CD14-positive monocyte (primary cell): ENCODE measurements around the gene SALL1. TPM values are rescaled to one million over a fixed set of nuclear protein-coding genes. Genes with fewer than 3 reads are reported as not detected.

ENCODE experiments used
- DNase-seq, 3 donors: peaks; one replicate each; pipeline ENCODE4 v3.0.0-alpha.2; 2011 to 2022
- H2AFZ ChIP-seq: 2 replicates; pipeline ENCODE4 v1.6.0; 2012; ENCODE audit warnings: mild to moderate bottlenecking, low read depth, low read length, inconsistent platforms; ENCODE audit not compliant: insufficient read depth, poor library complexity, severe bottlenecking
- H3K27ac ChIP-seq, 2 donors: 1 replicate in 1 of 2; 2 replicates in 1 of 2; pipeline ENCODE4 v1.5.1; 2012 to 2013; ENCODE audit warnings: low read length in 2 of 2, control low read depth in 1 of 2, inconsistent platforms in 1 of 2, low read depth in 1 of 2, mild to moderate bottlenecking in 1 of 2
- H3K27me3 ChIP-seq, 2 donors: one replicate each; pipeline versions ENCODE4 v1.6.0 to v1.6.1; 2011 to 2013; ENCODE audit warnings: low read length in 2 of 2; ENCODE audit not compliant: control insufficient read depth in 2 of 2, insufficient read depth in 2 of 2
- H3K36me3 ChIP-seq, 2 donors: replicated peaks in 1 of 2; 1 replicate in 1 of 2; 2 replicates in 1 of 2; pipeline versions ENCODE4 v1.5.1 to v1.6.1; 2012 to 2013; ENCODE audit warnings: low read length in 2 of 2, control low read depth in 1 of 2, inconsistent platforms in 1 of 2, mild to moderate bottlenecking in 1 of 2; ENCODE audit not compliant: insufficient read depth in 2 of 2, control insufficient read depth in 1 of 2
- H3K4me1 ChIP-seq, 2 donors: 1 replicate in 1 of 2; 2 replicates in 1 of 2; pipeline versions ENCODE4 v1.5.1 to v1.6.1; 2012 to 2013; ENCODE audit warnings: low read length in 2 of 2, control low read depth in 1 of 2, inconsistent platforms in 1 of 2, mild to moderate bottlenecking in 1 of 2, moderate library complexity in 1 of 2; ENCODE audit not compliant: insufficient read depth in 2 of 2, control insufficient read depth in 1 of 2
- H3K4me2 ChIP-seq: replicated peaks from 2 replicates; pipeline ENCODE3; 2012; ENCODE audit warnings: low read length, moderate library complexity, mild to moderate bottlenecking; ENCODE audit not compliant: poor library complexity, severe bottlenecking; ENCODE audit errors: extremely low read depth
- H3K4me3 ChIP-seq, 3 experiments: fragments of 200-600 bp in 1 of 3; sonication (generic) in 1 of 3; replicated peaks in 1 of 3; 1 replicate in 2 of 3; 2 replicates in 1 of 3; pipeline ENCODE4 v1.5.1; 2011 to 2013; ENCODE audit warnings: low read length in 3 of 3, mild to moderate bottlenecking in 3 of 3, control low read depth in 2 of 3, low read depth in 2 of 3, inconsistent platforms in 1 of 3, moderate library complexity in 1 of 3
- H3K79me2 ChIP-seq: 2 replicates; pipeline ENCODE4 v1.6.0; 2012; ENCODE audit warnings: mild to moderate bottlenecking, control low read depth, inconsistent platforms, low read length, moderate library complexity; ENCODE audit not compliant: insufficient read depth
- H3K9ac ChIP-seq: 2 replicates; pipeline ENCODE4 v1.6.0; 2017; ENCODE audit warnings: low read length, mild to moderate bottlenecking; ENCODE audit not compliant: insufficient read depth, poor library complexity, severe bottlenecking
- H3K9me3 ChIP-seq, 2 donors: replicated peaks in 1 of 2; 1 replicate in 1 of 2; 2 replicates in 1 of 2; pipeline versions ENCODE4 v1.5.1 to v1.6.1; 2012 to 2013; ENCODE audit warnings: low read length in 2 of 2, control low read depth in 1 of 2; ENCODE audit not compliant: control insufficient read depth in 1 of 2, insufficient read depth in 1 of 2
- H4K20me1 ChIP-seq: 2 replicates; pipeline ENCODE4 v1.6.0; 2012; ENCODE audit warnings: mild to moderate bottlenecking, low read length, control low read depth, moderate library complexity; ENCODE audit not compliant: insufficient read depth
- H3K27ac Mint-ChIP-seq, 7 donors: one replicate each; pipeline ENCODE4 v1.8.0; 2020; ENCODE audit warnings: mild to moderate bottlenecking in 7 of 7, mixed read lengths in 7 of 7, moderate library complexity in 6 of 7, inconsistent platforms in 2 of 7
- H3K27me3 Mint-ChIP-seq, 3 donors: one replicate each; pipeline ENCODE4 v1.8.0; 2021 to 2022; ENCODE audit warnings: low read depth in 3 of 3, mild to moderate bottlenecking in 3 of 3, mixed read lengths in 3 of 3, moderate library complexity in 3 of 3, inconsistent platforms in 1 of 3
- H3K36me3 Mint-ChIP-seq, 2 donors: one replicate each; pipeline ENCODE4 v1.8.0; 2020; ENCODE audit warnings: mixed read lengths in 2 of 2, inconsistent platforms in 1 of 2, mild to moderate bottlenecking in 1 of 2
- H3K4me1 Mint-ChIP-seq: one replicate; pipeline ENCODE4 v1.8.0; 2020; ENCODE audit warnings: mild to moderate bottlenecking, mixed read lengths
- H3K4me3 Mint-ChIP-seq, 2 donors: one replicate each; pipeline ENCODE4 v1.8.0; 2020; ENCODE audit warnings: mild to moderate bottlenecking in 2 of 2, mixed read lengths in 2 of 2, moderate library complexity in 1 of 2
- H3K9me3 Mint-ChIP-seq, 7 donors: one replicate each; pipeline ENCODE4 v1.8.0; 2020 to 2022; ENCODE audit warnings: mixed read lengths in 7 of 7, mild to moderate bottlenecking in 6 of 7, moderate library complexity in 6 of 7, inconsistent platforms in 2 of 7
- CTCF ChIP-seq: fragments of 200-600 bp; IDR thresholded peaks from one replicate; pipeline ENCODE4 v1.8.0; 2022; ENCODE audit warnings: antibody characterized with exemption, mild to moderate bottlenecking
- WGBS: methylation state at CpG from one replicate; pipeline ENCODE4 v1.1.5; 2013; ENCODE audit warnings: missing lambda C conversion rate; ENCODE audit not compliant: insufficient coverage; 5-methylcytosine and 5-hydroxymethylcytosine counted together
- intact Hi-C, 2 donors: fragments of 100-400 bp; cut with micrococcal nuclease; formaldehyde crosslinking; loops; one replicate each; pipeline versions ENCODE4 v1.15.0 to v1.15.1; 2023
- polyA plus RNA-seq, 3 donors: library from polyadenylated mRNA; depleted of rRNA in 1 of 3; unstranded in 2 of 3; stranded (reverse) in 1 of 3; fragments of 300-500 nt in 2 of 3; fragments of >200 nt in 1 of 3; fragmentation: Illumina TruSeq in 2 of 3; gene quantifications; 1 replicate in 2 of 3; 2 replicates in 1 of 3; pipeline ENCODE4 v1.2.3, GENCODE V29; 2012 to 2021

SALL1 gene
- polyA plus RNA-seq, 3 donors = not detected

- peaks cover 65 to 95% of the 10 kb centered on the region in 2 donors for H3K27me3 ChIP-seq
- no peak for DNase-seq
- H4K20me1 ChIP-seq = no peaks in the 10 kb centered on the region
- H3K9me3 ChIP-seq = peaks cover 0 to 32% of the 10 kb centered on the region in 2 donors
- Mint-ChIP-seq H3K27me3 (peaks cover 85 to 100% (median 86%) of the 10 kb centered on the region in 3 donors), H3K4me3 (peak overlapping the region in 1 of 2 donors; percentile 84), H3K36me3 (peaks cover 0 to 3% of the 10 kb centered on the region in 2 donors), H3K4me1 (peaks cover 8% of the 10 kb centered on the region), H3K9me3 (peaks cover 0 to 22% (median 12%) of the 10 kb centered on the region in 7 donors), H3K27ac (no peak overlapping the region)
- 5% methylated on average over 23 of the region's 60 CpGs for WGBS
- H2AFZ ChIP-seq = no peak overlapping the region
- TF ChIP-seq CTCF = no peak
- no peak overlapping the region for H3K4me3 ChIP-seq
- intact Hi-C loops = no loop called here
- H3K9ac ChIP-seq = no peak overlapping the region
- H3K27ac ChIP-seq = no peak overlapping the region
- no peak overlapping the region for H3K4me2 ChIP-seq
- no peaks in the 10 kb centered on the region for H3K36me3 ChIP-seq
- no peaks in the 10 kb centered on the region for H3K4me1 ChIP-seq
- H3K79me2 ChIP-seq = no peaks in the 10 kb centered on the region
These were observed 1.9 kb upstream of the SALL1 start for GRCh38 chr16:51152691-51153576.

- peaks cover 85 to 99% (median 87%) of the 10 kb centered on the region in 3 donors for H3K27me3 Mint-ChIP-seq
- Histone ChIP-seq H3K36me3 (no peaks in the 10 kb centered on the region), H3K9me3 (peaks cover 0 to 32% of the 10 kb centered on the region in 2 donors), H3K9ac (no peak overlapping the region), H4K20me1 (no peaks in the 10 kb centered on the region), H3K4me1 (no peaks in the 10 kb centered on the region), H3K4me3 (no peak overlapping the region), H3K79me2 (no peaks in the 10 kb centered on the region), H3K27ac (no peak overlapping the region), H2AFZ (no peak overlapping the region), H3K4me2 (no peak overlapping the region), H3K27me3 (peaks cover 67 to 93% of the 10 kb centered on the region in 2 donors)
- no peak for TF ChIP-seq CTCF
- no peak overlapping the region for H3K27ac Mint-ChIP-seq
- no peak for DNase-seq
- intact Hi-C loops = no loop called here
- H3K4me1 Mint-ChIP-seq = peaks cover 8% of the 10 kb centered on the region
- peaks cover 0 to 3% of the 10 kb centered on the region in 2 donors for H3K36me3 Mint-ChIP-seq
- WGBS = under 1% methylated on average over 29 of the region's 56 CpGs
- peaks cover 0 to 22% (median 14%) of the 10 kb centered on the region in 7 donors for H3K9me3 Mint-ChIP-seq
- peak overlapping the region in 1 of 2 donors; percentile 55 for H3K4me3 Mint-ChIP-seq
These were observed 1.0 kb upstream of the SALL1 start for GRCh38 chr16:51151961-51152663.
